Pancreas (tissue), 10 donors: Measurements from ENCODE around the gene SMYD3. TPM values are rescaled to one million over a fixed set of nuclear protein-coding genes. Genes with fewer than 3 reads are reported as not detected.

ENCODE experiments used
- ATAC-seq, 4 donors: fragments of 200-7000 bp; cut with Tn5 transposase; one replicate each; pipeline versions ENCODE4 v1.8.0 to v1.9.1; 2020; ENCODE audit warnings: mild to moderate bottlenecking in 4 of 4, moderate library complexity in 4 of 4
- DNase-seq, 6 donors: peaks; one replicate each; pipeline ENCODE4 v3.0.0-alpha.2; 2020
- FAIRE-seq: peaks from 2 replicates; lab custom pipeline; 2012; peaks lifted over from hg19 to GRCh38; lab: Jason Lieb, UNC
- H3K27ac ChIP-seq, 4 donors: fragments of 200-600 bp; sonication (generic); 1 replicate in 3 of 4; 2 replicates in 1 of 4; pipeline versions ENCODE4 v1.5.0 to v1.8.0; 2020
- H3K27me3 ChIP-seq, 4 donors: fragments of 200-600 bp; one replicate each; pipeline ENCODE4 v1.8.0; 2021
- H3K36me3 ChIP-seq, 3 donors: fragments of 200-600 bp; sonication (generic) in 1 of 3; one replicate each; pipeline versions ENCODE4 v1.5.0 to v1.8.0; 2020 to 2021
- H3K4me1 ChIP-seq, 3 donors: fragments of 200-600 bp; one replicate each; pipeline ENCODE4 v1.8.0; 2021
- H3K4me3 ChIP-seq, 4 donors: fragments of 200-600 bp; sonication (generic) in 2 of 4; one replicate each; pipeline versions ENCODE4 v1.5.0 to v1.8.0; 2020 to 2021
- H3K9me3 ChIP-seq, 4 donors: fragments of 200-600 bp; one replicate each; pipeline ENCODE4 v1.8.0; 2021
- WGBS, 2 donors: extraction: QIAGEN DNeasy Blood & Tissue Kit; methylation state at CpG; one replicate each; pipeline ENCODE4 v1.1.7; 2013; 5-methylcytosine and 5-hydroxymethylcytosine counted together
- intact Hi-C, 3 donors: fragments of 100-400 bp; cut with DNase I; formaldehyde crosslinking; loops; one replicate each; pipeline versions ENCODE4 v1.11.1 to v1.14.2; 2022
- polyA plus RNA-seq, 2 donors: library from polyadenylated mRNA; stranded (reverse); fragments of 200-250 nt; gene quantifications; one replicate each; pipeline ENCODE4 v1.2.3, GENCODE V29; 2013
- total RNA-seq, 6 donors: library from RNA; stranded (reverse); fragmentation: NEBNext Ultra II Directional in 4 of 6; extraction: Animal tissue kit (Norgen Biotek cat#: 25700) in 4 of 6; gene quantifications; one replicate each; pipeline versions ENCODE4 v1.2.1 to v1.2.4, GENCODE V29; 2021 to 2023
- TF ChIP-seq, protein P1 (sequence below), 4 donors: fragments of 200-600 bp; sonication (generic) in 3 of 4; IDR thresholded peaks; one replicate each; pipeline versions ENCODE4 v1.5.0 to v1.8.0; 2021; ENCODE audit warnings: antibody characterized with exemption in 4 of 4
- donor health status: healthy with polysubstance abuse.
- donor health status: DM: no; HTN: no; CAD: no; lungs with moderate emphysema.
- donor health status: DM: no; HTN: no; CAD: no.
- donor health status: control.
- donor health status: control.
- donor health status: Bipolar disorder and iron deficiency.
- donor health status: DM: yes; HTN: yes; CAD: no.
- donor health status: DM: no; HTN: no; CAD: no.
- donor health status: DM: no; HTN: no; CAD: no.
- donor health status: DM: yes; HTN: yes; CAD: no.

SMYD3 gene
- total and polyA plus RNA-seq, 8 donors = 4.6 to 10.5 (median 6.7) TPM

DNA sequence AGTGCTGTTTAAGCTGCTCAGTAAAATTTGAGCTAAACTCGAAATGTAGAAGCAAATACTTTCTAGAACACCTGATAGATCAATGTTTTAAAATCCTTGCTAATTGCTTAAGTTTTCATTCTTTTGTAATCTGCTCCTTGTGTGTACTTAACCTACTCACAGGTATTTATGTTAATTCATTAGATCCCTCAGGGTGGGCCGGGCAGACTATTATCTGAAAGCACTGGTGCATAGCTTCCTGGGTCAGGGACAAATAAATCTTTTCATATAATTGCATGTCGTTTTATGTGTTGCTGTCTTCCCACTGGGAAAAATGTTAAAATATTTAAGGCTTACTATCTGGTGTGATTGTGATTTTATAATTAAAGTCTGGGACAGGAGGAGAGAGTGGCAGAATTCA is 440.5 kb downstream of the SMYD3 start:
- H3K27ac ChIP-seq = no peak overlapping the region
- H3K36me3 ChIP-seq = no peaks in the 10 kb centered on the region
- intact Hi-C loops = no loop called here
- H3K4me1 ChIP-seq = no peaks in the 10 kb centered on the region
- no peak for FAIRE-seq
- TF ChIP-seq, protein P1, sequence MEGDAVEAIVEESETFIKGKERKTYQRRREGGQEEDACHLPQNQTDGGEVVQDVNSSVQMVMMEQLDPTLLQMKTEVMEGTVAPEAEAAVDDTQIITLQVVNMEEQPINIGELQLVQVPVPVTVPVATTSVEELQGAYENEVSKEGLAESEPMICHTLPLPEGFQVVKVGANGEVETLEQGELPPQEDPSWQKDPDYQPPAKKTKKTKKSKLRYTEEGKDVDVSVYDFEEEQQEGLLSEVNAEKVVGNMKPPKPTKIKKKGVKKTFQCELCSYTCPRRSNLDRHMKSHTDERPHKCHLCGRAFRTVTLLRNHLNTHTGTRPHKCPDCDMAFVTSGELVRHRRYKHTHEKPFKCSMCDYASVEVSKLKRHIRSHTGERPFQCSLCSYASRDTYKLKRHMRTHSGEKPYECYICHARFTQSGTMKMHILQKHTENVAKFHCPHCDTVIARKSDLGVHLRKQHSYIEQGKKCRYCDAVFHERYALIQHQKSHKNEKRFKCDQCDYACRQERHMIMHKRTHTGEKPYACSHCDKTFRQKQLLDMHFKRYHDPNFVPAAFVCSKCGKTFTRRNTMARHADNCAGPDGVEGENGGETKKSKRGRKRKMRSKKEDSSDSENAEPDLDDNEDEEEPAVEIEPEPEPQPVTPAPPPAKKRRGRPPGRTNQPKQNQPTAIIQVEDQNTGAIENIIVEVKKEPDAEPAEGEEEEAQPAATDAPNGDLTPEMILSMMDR (IDR thresholded peaks at IDR 0.05) = no peak
- H3K27me3 ChIP-seq = no peaks in the 10 kb centered on the region
- H3K4me3 ChIP-seq = no peak overlapping the region
- WGBS, 2 donors = 82 to 86% methylated on average over 3 of the region's 3 CpGs
- ATAC-seq = no peak
- H3K9me3 ChIP-seq = no peaks in the 10 kb centered on the region
- DNase-seq = no peak

DNA sequence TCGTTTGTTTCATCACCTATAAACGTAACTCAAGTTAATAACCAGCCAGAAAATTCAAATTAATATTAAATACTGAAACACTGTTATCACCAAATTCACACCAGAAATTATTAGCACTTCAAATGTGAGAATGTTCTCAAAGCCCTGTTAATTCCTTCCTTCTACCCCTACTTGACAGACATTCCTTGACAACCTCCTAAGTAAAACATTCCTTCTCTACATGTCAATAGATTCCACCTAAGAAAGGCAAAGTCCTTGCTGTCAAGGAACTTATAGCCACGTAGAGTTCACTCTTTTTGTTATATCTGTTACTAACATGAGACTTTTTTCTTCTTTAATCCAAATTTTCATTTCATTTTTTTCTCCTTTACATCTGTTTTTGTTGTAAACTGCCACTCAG is 441.5 kb downstream of the SMYD3 start:
- no peak for FAIRE-seq
- intact Hi-C loops = no loop called here

DNA sequence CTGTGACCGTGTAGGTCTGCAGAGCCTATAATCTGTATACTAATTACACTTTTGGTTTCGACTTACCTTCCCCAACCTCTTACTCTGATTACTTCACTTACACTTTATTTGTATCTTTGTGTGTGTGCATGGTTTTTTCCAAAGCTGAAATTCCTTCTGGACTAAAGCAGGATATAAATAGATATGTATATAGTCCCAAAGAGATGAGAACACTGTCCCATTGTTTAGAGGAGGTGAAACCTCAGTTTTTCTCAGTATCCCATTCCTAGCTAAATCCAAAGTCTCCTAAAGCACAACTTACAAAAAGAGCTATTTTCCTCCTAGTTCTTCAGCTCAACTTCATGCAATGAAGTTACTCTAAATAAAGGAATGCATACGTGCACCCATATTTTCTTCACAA is 442.2 kb downstream of the SMYD3 start:
- Histone ChIP-seq H3K4me1 (no peaks in the 10 kb centered on the region), H3K36me3 (no peaks in the 10 kb centered on the region), H3K27me3 (no peaks in the 10 kb centered on the region), H3K9me3 (no peaks in the 10 kb centered on the region), H3K27ac (no peak overlapping the region), H3K4me3 (no peak overlapping the region)
- no peak for FAIRE-seq
- WGBS, 2 donors = 86 to 91% methylated on average over 3 of the region's 3 CpGs
- no peak for DNase-seq
- no peak for ATAC-seq
- intact Hi-C loops = no loop called here
- TF ChIP-seq, protein P1 (IDR thresholded peaks at IDR 0.05) = no peak

More for the DNA sequence above, 441.5 kb downstream of the SMYD3 start:
- Histone ChIP-seq H3K36me3 (no peaks in the 10 kb centered on the region), H3K4me3 (no peak overlapping the region), H3K27ac (no peak overlapping the region), H3K4me1 (no peaks in the 10 kb centered on the region), H3K27me3 (no peaks in the 10 kb centered on the region), H3K9me3 (no peaks in the 10 kb centered on the region)
- no peak for DNase-seq
- ATAC-seq = no peak
- TF ChIP-seq, protein P1 (IDR thresholded peaks at IDR 0.05) = no peak
- 76 to 81% methylated on average over 3 of the region's 3 CpGs for WGBS, 2 donors

DNA sequence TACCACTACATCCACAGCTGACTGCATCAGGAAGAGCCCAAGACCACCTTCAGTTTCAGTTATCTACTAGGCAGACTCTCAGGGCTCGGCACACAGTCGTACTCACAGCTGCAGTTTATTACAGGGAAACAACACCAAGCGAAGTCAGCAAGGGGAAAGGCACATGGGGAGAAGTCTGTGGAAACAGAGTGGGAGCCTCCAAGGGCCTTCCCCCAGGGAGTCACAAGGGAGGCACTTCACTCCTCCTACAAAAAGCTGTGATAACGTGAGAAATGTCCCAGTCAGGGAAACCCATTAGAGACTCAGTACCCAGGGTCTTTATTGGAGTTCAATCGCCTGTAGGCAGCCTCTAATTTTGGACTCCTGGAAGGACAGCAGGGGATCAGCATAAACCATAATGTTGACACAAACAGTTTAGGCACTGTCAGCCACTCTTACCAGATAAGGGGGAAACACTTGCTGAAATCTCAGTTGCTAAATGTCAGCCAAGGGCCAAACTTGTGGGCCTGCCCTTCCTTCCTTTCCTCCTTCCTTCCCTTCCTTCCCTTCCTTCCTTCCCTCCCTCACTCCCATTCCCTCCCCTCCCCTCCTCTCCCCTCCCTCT is 444.0 kb downstream of the SMYD3 start:
- H3K4me3 ChIP-seq = no peak overlapping the region
- no peak overlapping the region for H3K27ac ChIP-seq
- no peaks in the 10 kb centered on the region for H3K36me3 ChIP-seq
- H3K9me3 ChIP-seq = no peaks in the 10 kb centered on the region
- H3K4me1 ChIP-seq = no peaks in the 10 kb centered on the region
- WGBS, 2 donors = 88 to 95% methylated on average over 5 of the region's 5 CpGs
- intact Hi-C loops = no loop called here
- ATAC-seq (no peak), DNase-seq (no peak), FAIRE-seq (no peak)
- H3K27me3 ChIP-seq = no peaks in the 10 kb centered on the region
- TF ChIP-seq, protein P1 (IDR thresholded peaks at IDR 0.05) = no peak

DNA sequence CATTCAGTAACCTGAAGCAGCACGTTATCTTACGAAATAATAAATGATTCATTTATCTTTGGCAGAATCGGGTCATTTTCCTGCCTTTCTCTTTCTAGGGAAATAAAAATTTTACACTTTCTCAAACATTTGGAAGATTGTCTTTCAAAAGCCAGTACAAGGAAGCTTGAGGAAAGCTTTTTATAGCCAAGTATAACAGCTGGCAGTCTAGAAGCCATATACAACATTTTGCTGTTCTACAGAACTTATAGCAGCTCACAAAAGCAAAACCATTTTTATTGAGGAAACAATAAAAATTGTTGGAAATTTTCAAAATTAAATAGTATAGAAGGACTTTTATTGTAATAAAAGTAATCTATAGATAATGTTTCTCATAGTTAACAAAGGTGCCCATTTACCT is 448.6 kb downstream of the SMYD3 start:
- no peaks in the 10 kb centered on the region for H3K4me1 ChIP-seq
- H3K4me3 ChIP-seq = no peak overlapping the region
- WGBS, 2 donors = 69 to 72% methylated on average over 3 of the region's 3 CpGs
- FAIRE-seq = no peak
- H3K27me3 ChIP-seq = no peaks in the 10 kb centered on the region
- no peaks in the 10 kb centered on the region for H3K36me3 ChIP-seq
- H3K9me3 ChIP-seq = no peaks in the 10 kb centered on the region
- intact Hi-C loops = no loop called here
- TF ChIP-seq, protein P1 (IDR thresholded peaks at IDR 0.05) = no peak
- no peak for DNase-seq
- no peak for ATAC-seq
- H3K27ac ChIP-seq = no peak overlapping the region
